Purkinje cell (primary cell): Measurements from ENCODE around the gene DRAM1. TPM values are rescaled to one million over a fixed set of nuclear protein-coding genes. Genes with fewer than 3 reads are reported as not detected.

Experiments
- polyA plus RNA-seq: library from polyadenylated mRNA; unstranded; fragments of >200 nt; fragmentation: Nextera tagmentation; gene quantifications from 2 replicates; pipeline ENCODE4 v1.2.1, GENCODE V29; 2014

The DRAM1 gene, protein sequence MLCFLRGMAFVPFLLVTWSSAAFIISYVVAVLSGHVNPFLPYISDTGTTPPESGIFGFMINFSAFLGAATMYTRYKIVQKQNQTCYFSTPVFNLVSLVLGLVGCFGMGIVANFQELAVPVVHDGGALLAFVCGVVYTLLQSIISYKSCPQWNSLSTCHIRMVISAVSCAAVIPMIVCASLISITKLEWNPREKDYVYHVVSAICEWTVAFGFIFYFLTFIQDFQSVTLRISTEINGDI
- polyA plus RNA-seq = 6.5 and 6.6 TPM in 2 replicates

DNA sequence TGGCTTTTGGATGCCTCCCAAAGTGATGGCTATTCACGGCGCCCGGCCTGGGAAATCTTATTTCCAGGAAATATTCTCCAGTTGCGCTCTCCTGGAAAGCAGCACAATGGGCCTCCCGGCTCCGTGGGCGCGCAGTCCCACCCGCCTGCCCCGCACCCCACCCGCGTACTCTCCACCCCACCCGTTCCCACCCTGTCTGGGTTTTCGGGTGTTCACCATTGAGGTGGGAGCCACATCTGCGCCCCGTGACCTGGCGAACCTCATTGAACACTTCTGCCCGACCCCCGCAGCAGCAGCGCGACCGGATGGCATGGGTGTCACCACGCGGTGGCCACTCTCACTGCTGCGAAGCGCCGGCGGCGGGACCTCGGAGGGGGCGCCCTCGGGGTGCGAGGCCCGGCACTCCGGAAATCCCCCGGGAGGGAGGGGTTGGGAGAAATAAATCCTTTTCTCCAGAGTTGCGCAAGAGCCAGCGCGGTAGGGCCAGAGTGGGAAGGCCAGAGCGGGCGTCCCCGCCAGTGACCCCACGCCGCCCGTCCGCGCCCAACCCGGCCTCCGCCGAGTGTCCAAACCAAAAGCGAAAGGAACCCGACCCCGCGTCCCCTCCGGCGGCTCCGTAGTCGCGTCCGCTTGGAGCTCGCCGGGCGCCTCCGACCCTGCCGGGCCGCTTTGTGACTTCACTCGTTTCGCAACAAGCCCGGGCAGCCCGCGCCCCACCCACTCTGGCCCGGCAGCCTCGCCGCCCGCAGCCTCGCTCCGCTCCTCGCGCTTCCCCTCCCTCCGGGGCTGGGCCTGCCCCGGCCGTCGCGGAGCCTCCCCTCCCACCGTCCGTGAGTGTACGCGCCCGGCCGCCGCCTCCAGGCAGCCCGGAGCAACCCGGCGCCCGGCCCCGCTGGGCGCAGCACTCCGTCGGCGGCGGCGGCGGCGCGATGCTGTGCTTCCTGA is at the start of gene DRAM1:
Gene DRAM1, plus strand, starts transcription at position 720 of the 945 bp plus-strand sequence. Its CDS starts 210 bp downstream, at position 930.

DNA sequence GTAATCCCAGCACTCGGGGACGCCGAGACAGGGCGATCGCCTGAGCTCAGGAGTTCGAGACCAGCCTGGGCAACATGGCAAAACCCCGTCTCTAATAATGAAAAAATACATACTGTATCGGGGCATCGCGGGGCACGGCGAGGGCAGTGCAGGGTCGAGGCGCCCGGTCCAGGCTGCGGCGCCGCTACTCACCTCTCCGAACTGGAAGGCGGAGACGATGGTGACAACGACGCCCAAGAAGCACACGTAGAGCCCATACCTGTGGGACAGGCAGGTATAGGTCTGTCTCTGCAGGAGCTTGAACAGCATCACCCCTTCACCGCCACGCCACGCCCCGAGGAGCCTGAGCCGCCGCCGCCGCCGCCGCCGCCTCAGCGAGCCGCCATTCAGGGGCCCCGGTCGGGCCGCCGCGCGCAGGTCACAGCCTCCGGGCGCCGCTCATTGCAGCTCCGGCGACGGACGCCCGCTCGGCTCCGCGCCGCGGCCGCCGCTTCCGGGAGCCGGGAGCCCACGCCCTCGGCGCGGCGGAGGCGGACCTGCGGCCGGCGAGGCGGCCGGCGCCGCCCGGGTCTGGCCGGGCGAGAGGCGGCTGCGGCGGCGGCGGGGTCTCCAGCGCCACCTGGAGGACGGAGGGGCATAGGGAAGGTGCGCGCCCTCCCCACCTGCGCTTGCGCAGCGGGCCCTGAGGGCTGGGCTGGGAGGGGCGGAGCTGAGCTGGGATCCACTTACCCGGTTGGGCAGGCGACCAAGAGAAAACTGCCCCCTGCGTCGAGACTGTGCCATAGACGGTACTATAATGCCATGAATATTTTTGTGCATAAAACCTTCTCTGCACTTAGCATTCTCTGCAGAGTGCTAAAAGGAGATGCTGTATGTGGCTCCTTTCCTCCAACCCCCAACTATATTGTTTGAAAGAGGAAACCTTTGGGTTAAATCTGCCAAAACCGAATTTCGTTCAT is 46.7 kb upstream of the DRAM1 start, which contains the start of gene GNPTAB:
Gene GNPTAB, minus strand, starts transcription at position 593 of the 959 bp plus-strand sequence. Its CDS starts 284 bp downstream, at position 309.

Other genes starting within 250 kb of the DRAM1 start
- gene CHPT1, start 179.9 kb upstream of the DRAM1 start, polyA plus RNA-seq = 57.5 and 70.1 TPM in 2 replicates
- gene SYCP3, start 138.1 kb upstream of the DRAM1 start, polyA plus RNA-seq = 4.2 and 6.0 TPM in 2 replicates
- gene GNPTAB, start 46.6 kb upstream of the DRAM1 start, polyA plus RNA-seq = 13.8 and 20.9 TPM in 2 replicates
- 384 and 405 TPM in 2 replicates for gene WASHC3, start 184.4 kb downstream of the DRAM1 start, polyA plus RNA-seq
- 22.1 and 38.0 TPM in 2 replicates for gene NUP37, start 242.5 kb downstream of the DRAM1 start, polyA plus RNA-seq
- 47.7 and 50.5 TPM in 2 replicates for gene PARPBP, start 242.6 kb downstream of the DRAM1 start, polyA plus RNA-seq